ENCODE measurements around the gene TFF3.

The TFF3 gene, protein sequence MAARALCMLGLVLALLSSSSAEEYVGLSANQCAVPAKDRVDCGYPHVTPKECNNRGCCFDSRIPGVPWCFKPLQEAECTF

GRCh38 chr21:42315296-42315891 lies at the start of gene TFF3:
Gene TFF3, minus strand, starts transcription at chr21:42315409. Its CDS starts 35 bp downstream, at chr21:42315374.
- no peak for DNase-seq (ENCODE audit: low read depth)

GRCh38 chr21:42364304-42364865 lies 49.2 kb upstream of the TFF3 start:
- DNase-seq (ENCODE audit: low read depth) = no peak

- no peak for DNase-seq (ENCODE audit: low read depth)
These were observed 48.1 kb upstream of the TFF3 start for GRCh38 chr21:42363312-42363711.

DNA sequence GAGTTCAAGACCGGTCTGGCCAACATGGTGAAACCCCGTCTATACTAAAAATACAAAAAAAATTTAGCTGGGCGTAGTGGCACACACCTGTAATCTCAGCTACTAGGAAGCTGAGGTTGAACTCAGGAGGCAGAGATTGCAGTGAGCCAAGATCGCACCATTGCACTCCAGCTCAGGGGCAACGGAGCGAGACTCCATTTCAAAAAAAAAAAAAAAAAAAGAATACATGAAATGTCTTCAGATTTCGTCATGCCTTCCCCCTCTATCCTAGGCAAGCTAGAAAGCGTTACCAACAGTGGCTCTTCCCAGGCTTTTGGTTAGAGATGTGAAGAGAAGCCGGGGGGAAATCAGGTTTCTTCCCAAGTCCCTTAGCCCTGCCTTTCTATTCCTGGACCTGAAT lies 47.5 kb upstream of the TFF3 start:
- DNase-seq (ENCODE audit: low read depth) = no peak

GRCh38 chr21:42362198-42362597 lies 47.0 kb upstream of the TFF3 start:
- no peak for DNase-seq (ENCODE audit: low read depth)

DNA sequence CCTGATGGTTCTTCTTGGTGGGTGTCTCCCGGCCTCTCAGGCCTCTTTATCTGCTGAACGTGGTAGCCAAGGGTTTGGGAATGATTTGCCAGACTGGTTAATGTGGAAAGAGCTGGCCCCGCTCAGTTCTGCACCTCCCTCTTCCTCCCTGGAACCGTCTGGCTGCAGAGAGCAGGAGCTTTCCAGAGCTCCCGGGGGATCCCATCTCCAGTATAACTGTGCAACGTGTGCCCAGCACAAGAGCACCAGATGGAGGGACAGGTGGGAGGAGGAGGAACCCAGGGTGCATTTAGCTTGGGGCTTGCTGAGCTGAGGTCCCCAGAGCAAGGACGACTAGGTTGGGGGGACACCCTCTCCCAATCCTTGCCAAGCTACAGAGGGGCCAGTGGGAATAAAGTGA lies 46.1 kb upstream of the TFF3 start:
- DNase-seq (ENCODE audit: low read depth) = no peak

GRCh38 chr21:42360317-42360716 lies 45.1 kb upstream of the TFF3 start:
- DNase-seq (ENCODE audit: low read depth) = no peak

DNA sequence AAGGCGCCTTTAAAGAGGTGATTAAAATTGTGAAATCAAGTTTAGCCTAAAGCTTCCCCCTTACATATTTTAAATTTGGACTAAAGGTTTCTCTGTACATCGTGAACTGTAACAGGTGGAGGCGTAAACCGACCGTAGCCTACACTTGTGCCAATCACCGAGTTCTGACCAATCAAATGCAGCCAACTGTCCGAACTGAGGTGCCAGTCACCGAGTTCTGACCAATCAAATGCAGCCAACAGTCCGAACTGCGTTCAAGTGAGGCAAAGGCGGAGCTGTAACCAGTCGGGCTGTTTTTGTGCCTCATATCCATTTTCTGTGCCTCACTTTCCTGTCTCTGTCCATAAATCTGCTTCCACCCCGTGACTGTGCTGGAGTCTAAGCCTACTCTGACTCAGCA lies 43.7 kb upstream of the TFF3 start:
- DNase-seq (ENCODE audit: low read depth) = no peak

DNA sequence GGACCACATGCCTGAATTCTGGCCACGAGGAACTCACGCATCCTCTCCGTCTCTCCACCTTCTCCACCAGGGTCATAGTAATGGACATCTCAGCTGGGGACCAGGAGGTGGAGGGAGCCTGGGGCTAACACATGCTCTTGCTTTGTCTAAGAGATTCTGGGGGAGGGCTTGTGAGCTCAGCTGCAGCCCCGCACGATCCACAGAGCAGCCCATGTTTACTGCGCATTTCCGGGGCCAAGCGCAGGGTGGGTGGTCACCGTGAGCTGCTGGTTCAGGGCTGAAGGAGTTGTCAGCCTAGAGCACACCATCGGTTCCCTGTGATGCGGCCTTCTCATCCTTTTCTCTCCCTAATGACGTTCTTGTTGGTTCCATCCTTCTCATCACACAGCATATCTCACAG lies 43.1 kb upstream of the TFF3 start:
- DNase-seq (ENCODE audit: low read depth) = no peak

GRCh38 chr21:42357307-42357706 lies 42.1 kb upstream of the TFF3 start:
- DNase-seq (ENCODE audit: low read depth) = no peak

DNA sequence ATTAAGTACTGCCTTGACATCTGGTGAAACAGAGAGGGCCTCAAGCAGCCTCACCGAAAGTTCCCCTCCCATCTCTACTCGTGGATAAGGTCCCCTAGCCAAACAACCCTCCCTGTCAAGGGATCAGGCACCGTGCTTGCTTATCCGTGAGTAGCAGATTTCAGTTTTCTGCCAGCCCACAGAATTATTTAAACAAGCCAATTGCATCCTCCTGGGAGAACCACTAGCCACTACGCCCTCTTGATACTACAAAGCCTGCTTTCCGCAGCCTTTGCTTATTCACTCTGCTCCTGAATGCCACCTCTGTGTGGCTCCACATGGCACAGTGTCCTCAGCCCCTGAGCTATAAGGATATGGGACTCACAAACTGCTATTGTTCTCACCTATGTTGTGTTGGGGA lies 41.4 kb upstream of the TFF3 start:
- DNase-seq (ENCODE audit: low read depth) = no peak

- DNase-seq (ENCODE audit: low read depth) = no peak
These were observed 40.8 kb upstream of the TFF3 start for GRCh38 chr21:42356046-42356445.

GRCh38 chr21:42353623-42354022 lies 38.4 kb upstream of the TFF3 start:
- DNase-seq (ENCODE audit: low read depth) = no peak

DNA sequence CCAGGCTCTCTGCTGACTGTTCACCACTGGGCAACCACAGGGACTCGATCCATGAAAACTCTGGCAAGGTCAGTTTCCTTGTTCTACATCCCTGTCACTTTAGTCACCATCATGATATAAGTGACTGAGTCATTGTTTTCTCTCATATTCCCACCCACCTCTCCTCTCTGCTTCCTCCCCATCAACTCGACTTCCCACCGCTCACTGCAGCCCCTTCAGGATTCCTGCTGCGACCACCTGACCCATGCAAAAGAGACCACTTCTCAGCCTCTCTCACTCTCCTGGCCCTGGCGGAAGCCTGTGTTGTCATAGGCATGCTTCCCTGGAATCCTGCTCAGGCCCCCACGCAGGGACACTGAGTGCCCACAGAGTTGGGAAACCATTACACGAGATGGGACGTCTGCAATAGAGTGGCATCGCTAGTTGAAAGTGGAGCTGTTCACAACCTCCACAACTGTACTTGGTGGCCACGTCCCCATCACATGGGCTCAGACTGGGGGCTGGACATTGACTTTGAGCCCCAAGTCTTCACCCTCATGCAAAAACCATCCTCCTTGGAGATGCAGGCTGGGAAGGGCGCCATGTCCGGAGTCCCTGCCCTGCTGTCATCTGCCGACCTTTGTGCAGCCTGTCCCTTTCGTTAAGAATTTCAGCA lies 37.4 kb upstream of the TFF3 start:
- DNase-seq (ENCODE audit: low read depth) = no peak

- DNase-seq (ENCODE audit: low read depth) = no peak
These were observed 36.6 kb upstream of the TFF3 start for GRCh38 chr21:42351626-42352440.

- no peak for DNase-seq (ENCODE audit: low read depth)
These were observed 35.8 kb upstream of the TFF3 start, which contains the start of gene TFF2 for GRCh38 chr21:42350927-42351426. Gene TFF2, minus strand, starts transcription at chr21:42350994. Its CDS starts 37 bp downstream, at chr21:42350957.

DNA sequence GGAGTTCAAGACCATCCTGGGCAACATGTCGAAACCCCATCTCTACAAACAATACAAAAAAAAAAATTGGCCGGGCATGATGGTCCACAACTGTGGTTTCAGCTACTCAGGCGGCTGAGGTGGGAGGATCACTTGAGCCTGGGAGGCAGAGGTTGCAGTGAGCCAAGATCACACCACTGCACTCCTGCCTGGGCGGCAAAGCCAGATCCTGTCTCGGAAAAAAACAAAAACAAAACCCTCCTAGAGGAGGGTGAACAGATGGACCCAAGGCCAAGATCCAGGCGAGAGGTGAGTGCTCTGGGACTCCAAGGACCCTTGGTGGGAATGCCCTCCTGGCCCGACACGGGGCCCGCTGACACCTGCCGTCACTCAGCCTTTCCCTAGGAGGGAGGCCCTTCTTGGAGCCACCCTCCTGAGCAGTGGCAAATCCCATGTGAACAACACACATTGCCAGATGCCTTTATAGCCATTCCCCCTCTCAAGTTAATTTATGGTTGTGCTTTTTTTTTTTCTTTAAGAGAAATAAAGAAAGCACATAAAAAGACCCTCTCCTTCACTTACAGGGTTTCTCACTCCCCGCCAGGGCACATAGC lies 35.2 kb upstream of the TFF3 start:
- no peak for DNase-seq (ENCODE audit: low read depth)

GRCh38 chr21:42349420-42350317 lies 34.5 kb upstream of the TFF3 start:
- DNase-seq (ENCODE audit: low read depth) = no peak

DNA sequence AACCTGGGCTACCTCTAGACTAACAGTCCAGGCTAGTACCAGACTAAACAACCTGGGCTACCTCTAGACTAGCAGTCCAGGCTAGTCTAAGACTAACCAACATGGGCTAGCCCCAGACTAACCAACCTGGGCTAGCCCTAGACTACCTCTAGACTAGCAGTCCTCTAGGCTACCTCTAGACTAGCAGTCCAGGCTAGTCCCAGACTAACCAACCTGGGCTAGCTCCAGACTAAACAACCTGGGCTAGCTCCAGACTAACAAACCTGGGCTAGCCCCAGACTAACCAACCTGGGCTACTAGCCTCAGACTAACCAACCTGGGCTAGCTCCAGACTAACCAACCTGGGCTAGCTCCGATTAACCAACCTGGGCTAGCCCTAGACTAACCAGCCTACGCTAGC lies 33.6 kb upstream of the TFF3 start:
- no peak for DNase-seq (ENCODE audit: low read depth)

- no peak for DNase-seq (ENCODE audit: low read depth)
These were observed 32.6 kb upstream of the TFF3 start for GRCh38 chr21:42347601-42348327.

Data from stimulated activated CD8-positive, alpha-beta memory T cell treated with anti-CD3 and anti-CD28 coated beads, Interleukin-15, amount 100 ng/mL, for 1 hour (primary cell).